Keratinocyte (primary cell): ENCODE results near the gene TRIM39. TPM values are rescaled to one million over a fixed set of nuclear protein-coding genes. Genes with fewer than 3 reads are reported as not detected.

Source experiments
- DNase-seq: peaks from one replicate; pipeline ENCODE4 v3.0.0-alpha.2; 2011; ENCODE audit warnings: low read depth, missing footprints, low spot score
- FAIRE-seq: peaks from 2 replicates; lab custom pipeline; 2011; peaks lifted over from hg19 to GRCh38; lab: Jason Lieb, UNC
- H2AFZ ChIP-seq: 2 replicates; pipeline ENCODE4 v1.6.0; 2012; ENCODE audit warnings: low read length, control low read depth, inconsistent platforms; ENCODE audit not compliant: control insufficient read depth
- H3K27ac ChIP-seq: 2 replicates; pipeline ENCODE4 v1.5.1; 2011; ENCODE audit warnings: low read length; ENCODE audit not compliant: control insufficient read depth, insufficient read depth
- H3K27me3 ChIP-seq: 3 replicates; pipeline ENCODE4 v1.6.0; 2011; ENCODE audit warnings: low read length; ENCODE audit not compliant: control insufficient read depth, insufficient read depth; ENCODE audit errors: extremely low read depth
- H3K36me3 ChIP-seq, 2 experiments: 2 replicates in 1 of 2; 3 replicates in 1 of 2; pipeline ENCODE4 v1.5.1; 2011; ENCODE audit warnings: low read length in 2 of 2, mild to moderate bottlenecking in 1 of 2; ENCODE audit not compliant: control insufficient read depth in 2 of 2, insufficient read depth in 2 of 2; ENCODE audit errors: extremely low read depth in 1 of 2
- H3K4me1 ChIP-seq: 3 replicates; pipeline ENCODE4 v1.5.1; 2011; ENCODE audit warnings: low read length; ENCODE audit not compliant: control insufficient read depth, insufficient read depth; ENCODE audit errors: extremely low read depth
- H3K4me2 ChIP-seq: 3 replicates; pipeline ENCODE4 v1.6.0; 2011; ENCODE audit warnings: low read depth, low read length; ENCODE audit not compliant: control insufficient read depth, insufficient read depth; ENCODE audit errors: extremely low read depth
- H3K4me3 ChIP-seq, 3 experiments: fragments of 200-600 bp in 1 of 3; sonication (generic) in 1 of 3; 2 replicates in 2 of 3; 3 replicates in 1 of 3; pipeline ENCODE4 v1.5.1; 2011 to 2016; ENCODE audit warnings: low read length in 3 of 3, mild to moderate bottlenecking in 3 of 3, control low read depth in 2 of 3, inconsistent platforms in 1 of 3, low read depth in 1 of 3, mixed read lengths in 1 of 3, mixed run types in 1 of 3, moderate library complexity in 1 of 3; ENCODE audit not compliant: control insufficient read depth in 2 of 3, insufficient read depth in 2 of 3; ENCODE audit errors: extremely low read depth in 1 of 3
- H3K79me2 ChIP-seq: 2 replicates; pipeline ENCODE4 v1.6.0; 2012; ENCODE audit warnings: low read length; ENCODE audit not compliant: control insufficient read depth, insufficient read depth
- H3K9ac ChIP-seq: 3 replicates; pipeline ENCODE4 v1.6.0; 2011; ENCODE audit warnings: low read length; ENCODE audit not compliant: control insufficient read depth, insufficient read depth; ENCODE audit errors: extremely low read depth
- H3K9me1 ChIP-seq: 3 replicates; pipeline ENCODE4 v1.6.0; 2011; ENCODE audit warnings: low read length; ENCODE audit not compliant: control insufficient read depth, insufficient read depth; ENCODE audit errors: extremely low read depth
- H3K9me3 ChIP-seq: 2 replicates; pipeline ENCODE4 v1.5.1; 2012; ENCODE audit warnings: low read depth, low read length; ENCODE audit not compliant: control insufficient read depth
- H4K20me1 ChIP-seq: 3 replicates; pipeline ENCODE4 v1.6.0; 2011; ENCODE audit warnings: low read length; ENCODE audit not compliant: control insufficient read depth, insufficient read depth; ENCODE audit errors: extremely low read depth
- CTCF ChIP-seq, 3 experiments: IDR thresholded peaks in 1 of 3; conservative IDR thresholded peaks in 1 of 3; optimal IDR thresholded peaks in 1 of 3; 2 replicates in 2 of 3; 3 replicates in 1 of 3; pipeline versions ENCODE3 to v1.5.1; 2011; ENCODE audit warnings: low read length in 3 of 3, mild to moderate bottlenecking in 3 of 3, moderate library complexity in 2 of 3, control low read depth in 1 of 3, inconsistent platforms in 1 of 3; ENCODE audit not compliant: insufficient read depth in 2 of 3; ENCODE audit errors: extremely low read depth in 1 of 3
- EZH2 ChIP-seq: IDR thresholded peaks from one replicate; pipeline ENCODE4 v1.6.1; 2012; ENCODE audit warnings: inconsistent platforms, mild to moderate bottlenecking, low read length, moderate library complexity
- dilution Hi-C: fragments of 300-500 bp; cut with MboI; formaldehyde crosslinking; loops from one replicate; pipeline ENCODE4 v1.7.0; 2020; ENCODE audit warnings: low sequenced_read_pairs; ENCODE audit not compliant: extremely low pct_ligation_motif_present
- polyA plus RNA-seq, 5 experiments: library from polyadenylated mRNA; depleted of rRNA in 3 of 5; stranded (reverse) in 3 of 5; stranded (forward) in 1 of 5; unstranded in 1 of 5; fragments of >200 nt; gene quantifications; 1 replicate in 1 of 5; 2 replicates in 3 of 5; 3 replicates in 1 of 5; pipeline versions ENCODE4 v1.2.1 to v1.2.3, GENCODE V29; 2011 to 2012; ENCODE audit warnings: missing spikeins in 2 of 5, low read depth in 1 of 5, low replicate concordance in 1 of 5
- small RNA-seq, 3 experiments: library from RNA; depleted of rRNA; stranded (forward); fragments of <200 nt; gene quantifications; one replicate each; pipeline ENCODE3, GENCODE V24; 2012; ENCODE audit warnings: low read depth in 3 of 3, low replicate concordance in 1 of 3; ENCODE audit not compliant: insufficient read length in 3 of 3

TRIM39 gene
- polyA plus RNA-seq, 1 donor (not counting 4 experiments of a cell fraction or from before 2014, with no cell fraction given): 7.9 TPM

- H4K20me1 ChIP-seq: no peaks in the 10 kb centered on the region
- dilution Hi-C loops: no loop called here
- no peak overlapping the region for H3K4me2 ChIP-seq
- no peak overlapping the region for H3K9ac ChIP-seq
- no peak for FAIRE-seq
- H3K4me3 ChIP-seq: no peak overlapping the region
- H3K27me3 ChIP-seq: peaks cover 19% of the 10 kb centered on the region
- no peak for TF ChIP-seq EZH2
- no peak for TF ChIP-seq CTCF (optimal IDR thresholded peaks at IDR 0.05 in 1 of 3, IDR thresholded peaks at IDR 0.05 in 1 of 3, conservative IDR thresholded peaks at IDR 0.05 in 1 of 3; ENCODE audit: extremely low read depth in 1 of 3, insufficient read depth in 2 of 3, low read length in 3 of 3)
- DNase-seq: no peak
- H3K9me3 ChIP-seq: no peaks in the 10 kb centered on the region
- H2AFZ ChIP-seq: no peak overlapping the region
- H3K9me1 ChIP-seq: no peaks in the 10 kb centered on the region
- H3K27ac ChIP-seq: no peak overlapping the region
- H3K4me1 ChIP-seq: no peaks in the 10 kb centered on the region
- no peaks in the 10 kb centered on the region for H3K36me3 ChIP-seq
- H3K79me2 ChIP-seq: no peaks in the 10 kb centered on the region
Observed at GRCh38 chr6:30386166-30386565, 59.4 kb downstream of the TRIM39 start.

- Histone ChIP-seq H3K9me3 (no peaks in the 10 kb centered on the region), H3K27ac (no peak overlapping the region), H2AFZ (no peak overlapping the region), H3K36me3 (no peaks in the 10 kb centered on the region), H3K4me2 (no peak overlapping the region), H3K9ac (no peak overlapping the region), H3K9me1 (no peaks in the 10 kb centered on the region), H4K20me1 (no peaks in the 10 kb centered on the region), H3K27me3 (peaks cover 34% of the 10 kb centered on the region), H3K4me3 (no peak overlapping the region), H3K4me1 (no peaks in the 10 kb centered on the region), H3K79me2 (no peaks in the 10 kb centered on the region)
- dilution Hi-C loops: no loop called here
- DNase-seq (no peak), FAIRE-seq (no peak)
- no peak for TF ChIP-seq CTCF (optimal IDR thresholded peaks at IDR 0.05 in 1 of 3, IDR thresholded peaks at IDR 0.05 in 1 of 3, conservative IDR thresholded peaks at IDR 0.05 in 1 of 3; ENCODE audit: extremely low read depth in 1 of 3, insufficient read depth in 2 of 3, low read length in 3 of 3)
- TF ChIP-seq EZH2: no peak
Observed at GRCh38 chr6:30391240-30391639, 64.5 kb downstream of the TRIM39 start.

Small RNA genes within 50 kb of the gene (small RNA-seq; reads per million reads assigned to genes)
- 0 reads per million in 3 experiments for gene HLA-N

Other genes with a start within 250 kb of the TRIM39 start
- 0.06 TPM in 1 of 3 replicates, not detected in the others for gene TRIM31, start 213.8 kb upstream of the TRIM39 start, polyA plus RNA-seq
- not detected in 3 replicates for gene TRIM40, start 190.8 kb upstream of the TRIM39 start, polyA plus RNA-seq
- not detected in 3 replicates for gene TRIM10, start 165.7 kb upstream of the TRIM39 start, polyA plus RNA-seq
- gene TRIM15, start 163.4 kb upstream of the TRIM39 start, polyA plus RNA-seq: not detected in 3 replicates
- gene TRIM26, start 113.5 kb upstream of the TRIM39 start, polyA plus RNA-seq: 34.3 to 37.1 TPM (median 34.7 TPM) in 3 replicates
- gene RPP21, start 18.2 kb downstream of the TRIM39 start, polyA plus RNA-seq: 25.7 to 40.5 TPM (median 26.8 TPM) in 3 replicates
- 108 to 177 TPM (median 123 TPM) in 3 replicates for gene HLA-E, start 162.6 kb downstream of the TRIM39 start, polyA plus RNA-seq
- 28.7 to 48.2 TPM (median 39.5 TPM) in 3 replicates for gene GNL1, start 229.6 kb downstream of the TRIM39 start, polyA plus RNA-seq
- 5.4 to 6.4 TPM (median 6.1 TPM) in 3 replicates for gene PRR3, start 230.4 kb downstream of the TRIM39 start, polyA plus RNA-seq
- 22.6 to 67.1 TPM (median 30.0 TPM) in 3 replicates for gene ABCF1, start 244.5 kb downstream of the TRIM39 start, polyA plus RNA-seq